Cortex of kidney (tissue), 1 donor: ENCODE measurements around the gene SECISBP2L.

Source experiments
- DNase-seq: peaks from one replicate; lab custom pipeline; 2025; lab: John Stamatoyannopoulos, UW

SECISBP2L gene

GRCh38 chr15:48966595-48967301, 79.5 kb downstream of the SECISBP2L start:
- DNase-seq = no peak

GRCh38 chr15:48965972-48966371, 80.3 kb downstream of the SECISBP2L start:
- DNase-seq = no peak

DNA sequence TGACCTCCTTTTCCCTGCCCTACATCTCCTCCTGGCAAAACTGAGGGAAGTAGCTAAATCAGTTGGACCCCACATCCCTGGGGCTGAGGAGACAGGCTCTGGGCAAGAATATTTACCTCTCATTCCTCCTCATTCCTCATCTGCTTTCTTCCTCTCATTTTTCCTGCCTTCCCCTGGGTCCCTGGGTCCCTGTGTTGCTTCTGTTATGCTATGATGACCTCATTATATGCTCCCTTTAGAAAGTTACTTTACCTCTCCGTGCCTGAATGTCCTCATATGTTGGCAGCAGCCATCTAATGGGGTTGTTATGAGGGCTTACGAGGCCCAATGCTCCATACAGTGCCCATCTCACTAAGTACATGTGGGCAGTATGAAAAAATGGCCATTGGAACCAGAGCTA, 81.3 kb downstream of the SECISBP2L start:
- DNase-seq = no peak

DNA sequence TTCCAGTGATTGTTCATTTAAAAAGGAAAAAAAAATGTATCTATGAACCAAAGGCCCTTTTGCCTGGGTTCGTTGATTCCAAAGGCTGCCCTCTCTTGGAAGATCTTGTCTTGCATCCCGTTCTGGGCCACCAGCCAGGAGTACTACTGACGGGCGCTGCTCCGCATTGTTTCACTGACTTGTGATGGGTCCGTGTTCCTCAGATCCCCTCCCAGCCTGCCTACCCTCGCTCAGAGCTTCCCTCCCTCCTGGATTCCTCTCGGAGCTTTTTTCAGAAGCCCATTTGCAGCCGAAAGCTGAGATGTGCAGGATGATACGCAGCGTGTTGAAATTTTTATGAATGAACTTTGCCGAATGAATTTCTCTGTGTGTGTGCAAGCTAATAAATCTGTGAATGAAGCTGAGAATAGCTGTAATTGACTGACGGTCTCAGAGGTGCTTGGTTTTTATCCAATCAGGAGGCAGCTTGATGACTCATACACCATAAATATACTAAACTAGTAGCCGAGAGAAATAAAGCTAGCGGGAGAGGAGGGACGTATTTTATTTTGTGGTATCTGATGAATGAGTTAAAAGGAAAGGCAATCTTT, 82.6 kb downstream of the SECISBP2L start, which contains the start of gene SHC4:
TSS of gene SHC4 (minus strand) at position 396 of the 590 bp plus-strand sequence. CDS start 904 bp downstream, outside the sequence.
- DNase-seq = no peak

- DNase-seq = no peak
Observed at GRCh38 chr15:48962662-48963523, 83.4 kb downstream of the SECISBP2L start.

DNA sequence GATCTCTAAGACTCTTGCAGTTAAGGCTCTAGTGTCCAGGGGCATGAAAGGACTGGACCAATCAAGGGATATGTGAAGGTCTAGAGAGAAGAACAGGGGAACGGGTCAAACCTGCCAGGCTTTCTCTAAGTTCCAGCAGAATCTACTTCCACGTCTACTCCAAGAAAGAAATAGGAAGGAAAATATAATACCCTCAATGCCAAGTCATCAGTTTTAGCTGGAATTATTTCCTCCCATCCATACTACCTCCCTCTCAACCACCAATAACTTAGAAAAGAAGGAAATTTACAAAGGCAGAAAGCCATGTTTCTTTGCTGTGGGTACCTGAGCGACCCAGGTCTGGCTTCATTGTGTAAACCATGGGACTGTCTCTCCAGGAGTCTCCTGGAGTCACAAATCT, 90.3 kb downstream of the SECISBP2L start:
- DNase-seq = no peak

GRCh38 chr15:48955370-48955769, 90.9 kb downstream of the SECISBP2L start:
- no peak for DNase-seq

GRCh38 chr15:48954538-48954937, 91.7 kb downstream of the SECISBP2L start:
- DNase-seq = no peak

DNA sequence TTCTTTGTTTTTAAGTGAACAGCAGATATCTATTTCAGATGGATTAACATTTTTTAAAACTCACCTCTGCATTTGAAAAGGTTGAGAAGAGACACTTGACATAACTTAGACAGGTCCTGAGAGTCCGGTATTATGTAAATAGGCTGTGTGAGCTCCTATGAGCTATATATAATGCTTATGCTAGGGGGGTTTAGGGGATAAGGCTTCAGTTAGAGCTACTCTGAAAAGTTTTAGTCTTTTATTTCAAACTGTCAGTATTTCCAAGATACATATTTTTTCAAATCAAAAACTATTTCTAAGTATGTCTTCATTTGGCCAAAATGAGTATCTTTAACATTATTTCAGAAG, 99.4 kb downstream of the SECISBP2L start:
- DNase-seq = no peak

DNA sequence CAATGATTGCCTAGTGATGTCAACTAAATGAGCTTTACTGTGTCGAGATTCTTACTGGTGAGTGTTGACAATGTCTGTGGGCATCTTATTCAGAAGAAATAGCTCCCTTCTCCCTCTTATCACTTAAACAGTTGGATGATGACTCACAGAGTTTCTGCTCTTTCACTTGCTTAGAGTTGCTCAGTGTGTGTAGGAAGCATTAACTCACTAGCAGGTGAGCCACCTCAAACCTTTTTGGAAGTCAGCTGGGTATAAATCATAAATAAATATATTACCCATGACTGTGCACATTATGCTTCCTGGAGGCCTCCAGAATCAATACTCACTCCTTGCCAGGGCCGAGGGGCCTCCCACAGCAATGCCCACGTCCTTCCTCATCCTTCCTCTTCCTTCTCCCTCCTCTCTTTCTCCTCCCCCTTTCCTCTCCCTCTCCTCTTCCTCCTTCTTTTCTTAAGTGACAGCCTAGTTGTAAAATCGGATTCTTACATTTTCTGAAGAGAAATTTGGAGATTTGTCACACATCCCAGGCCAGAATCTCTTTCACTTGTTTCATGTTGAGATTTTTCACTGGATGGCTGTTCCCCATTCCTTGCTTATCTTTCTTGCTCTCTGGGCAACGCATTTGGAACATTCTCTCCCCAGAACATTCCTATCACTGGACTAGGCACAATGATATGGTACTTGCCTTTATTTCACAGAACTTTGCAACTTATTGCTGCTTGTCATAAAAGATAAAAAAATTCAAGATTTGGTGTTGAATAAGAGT, 100.0 kb downstream of the SECISBP2L start:
- no peak for DNase-seq

- DNase-seq = no peak
Observed at GRCh38 chr15:48945386-48945785, 100.9 kb downstream of the SECISBP2L start.

DNA sequence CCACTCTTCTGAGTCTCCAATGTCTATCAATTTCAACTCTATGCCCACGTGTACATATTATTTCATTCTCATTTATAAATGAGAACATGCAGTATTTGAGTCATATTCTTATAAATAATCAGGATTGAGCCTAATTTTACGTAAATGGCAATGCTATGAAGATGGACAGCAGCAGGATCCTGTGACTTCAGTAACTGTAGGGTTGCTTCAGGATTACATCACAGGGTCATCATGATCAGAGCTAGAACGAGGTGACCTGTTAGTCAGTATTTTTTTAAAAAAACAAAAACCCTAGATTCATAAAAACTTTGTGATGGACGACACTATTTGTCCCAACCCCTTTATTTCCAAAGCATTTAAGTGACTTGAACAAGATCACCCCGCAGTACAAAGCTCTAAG, 104.3 kb downstream of the SECISBP2L start:
- no peak for DNase-seq

- DNase-seq = no peak
Observed at GRCh38 chr15:48940508-48940907, 105.7 kb downstream of the SECISBP2L start.

GRCh38 chr15:48939648-48940047, 106.6 kb downstream of the SECISBP2L start:
- DNase-seq = no peak
